Activated CD8-positive, alpha-beta T cell treated with anti-CD3 and anti-CD28 coated beads for 36 hours (primary cell): Measurements from ENCODE around the gene ARHGAP12. TPM values are rescaled to one million over a fixed set of nuclear protein-coding genes. Genes with fewer than 3 reads are reported as not detected.

ENCODE experiments used
- ATAC-seq: fragments of 200-7000 bp; cut with Tn5 transposase; one replicate; pipeline ENCODE4 v1.10.0; 2021; ENCODE audit warnings: mild to moderate bottlenecking, moderate library complexity
- CTCF ChIA-PET: fragments of 350-600 bp; sonication (Branson Sonifier 250); formaldehyde crosslinking; loops from one replicate; lab custom pipeline; 2021; ENCODE audit warnings: antibody characterized with exemption; lab: Charles Lee
- POLR2A ChIA-PET: fragments of 350-600 bp; sonication (Branson Sonifier 250); formaldehyde crosslinking; loops from one replicate; lab custom pipeline; 2021; ENCODE audit warnings: antibody characterized with exemption; lab: Charles Lee
- DNase-seq: peaks from one replicate; pipeline ENCODE4 v3.0.0-alpha.2; 2020
- H3K27ac Mint-ChIP-seq: one replicate; pipeline ENCODE4 v1.8.0; 2021; ENCODE audit warnings: mild to moderate bottlenecking, mixed read lengths
- H3K27me3 Mint-ChIP-seq: one replicate; pipeline ENCODE4 v1.8.0; 2021; ENCODE audit warnings: mixed read lengths
- H3K36me3 Mint-ChIP-seq: one replicate; pipeline ENCODE4 v1.8.0; 2021; ENCODE audit warnings: low read depth, mixed read lengths
- H3K4me1 Mint-ChIP-seq: one replicate; pipeline ENCODE4 v1.8.0; 2021; ENCODE audit warnings: low read depth, mixed read lengths
- H3K4me3 Mint-ChIP-seq: one replicate; pipeline ENCODE4 v1.8.0; 2021; ENCODE audit warnings: mild to moderate bottlenecking, moderate library complexity, mixed read lengths
- H3K9me3 Mint-ChIP-seq: one replicate; pipeline ENCODE4 v1.8.0; 2021; ENCODE audit warnings: mixed read lengths
- CTCF ChIP-seq: fragments of 200-600 bp; IDR thresholded peaks from one replicate; pipeline ENCODE4 v1.8.0; 2022; ENCODE audit warnings: antibody characterized with exemption, mild to moderate bottlenecking
- intact Hi-C: fragments of 100-400 bp; cut with micrococcal nuclease; formaldehyde crosslinking; loops from one replicate; pipeline ENCODE4 v1.10.0; 2022
- total RNA-seq, 2 experiments: library from RNA; stranded (reverse); gene quantifications; one replicate each; pipeline ENCODE4 v1.2.3, GENCODE V29; 2021

Gene ARHGAP12
- total RNA-seq, 2 experiments from 2014 or later: 4.0 to 4.3 TPM

DNA sequence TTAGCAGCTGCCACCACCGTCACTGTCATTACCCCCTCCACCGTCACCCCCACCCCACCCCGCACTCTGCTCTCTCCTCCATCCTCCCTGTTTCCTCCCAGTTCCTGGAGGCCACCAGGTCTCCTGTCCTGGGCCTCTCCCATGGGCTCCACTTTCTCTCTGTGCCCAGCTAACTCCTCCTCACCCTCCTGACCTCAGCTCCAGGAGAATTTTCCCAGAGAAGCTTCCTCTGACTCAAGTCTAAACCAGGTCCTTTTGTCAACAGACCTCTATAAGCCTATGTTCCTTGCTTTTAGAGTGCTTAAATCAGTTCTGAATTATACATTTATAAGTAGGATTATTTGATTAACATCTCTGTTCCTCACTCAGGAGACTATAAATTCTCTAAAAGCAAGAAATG, 150.0 kb downstream of the ARHGAP12 start:
- ChIA-PET CTCF (interaction anchor here (2.4 kb wide), 1 partner anchor 9 kb away, joined by 12 read pairs; no protein-coding TSS in a partner anchor), POLR2A (no interaction called here)
- intact Hi-C loops: no loop called here

GRCh38 chr10:31776159-31776558, 152.5 kb downstream of the ARHGAP12 start:
- DNase-seq: no peak
- no peaks in the 10 kb centered on the region for H3K27me3 Mint-ChIP-seq
- no peaks in the 10 kb centered on the region for H3K9me3 Mint-ChIP-seq
- no peak overlapping the region for H3K27ac Mint-ChIP-seq
- no peaks in the 10 kb centered on the region for H3K36me3 Mint-ChIP-seq
- ChIA-PET CTCF (no interaction called here), POLR2A (no interaction called here)
- no peak for TF ChIP-seq CTCF
- H3K4me3 Mint-ChIP-seq: no peak overlapping the region
- intact Hi-C loops: no loop called here
- no peak for ATAC-seq
- H3K4me1 Mint-ChIP-seq: no peaks in the 10 kb centered on the region

More for the DNA sequence above, 150.0 kb downstream of the ARHGAP12 start:
- no peak overlapping the region for H3K27ac Mint-ChIP-seq
- H3K4me3 Mint-ChIP-seq: no peak overlapping the region
- DNase-seq (no peak), ATAC-seq (no peak)
- no peaks in the 10 kb centered on the region for H3K36me3 Mint-ChIP-seq
- no peak for TF ChIP-seq CTCF
- H3K4me1 Mint-ChIP-seq: no peaks in the 10 kb centered on the region
- H3K27me3 Mint-ChIP-seq: no peaks in the 10 kb centered on the region
- H3K9me3 Mint-ChIP-seq: no peaks in the 10 kb centered on the region

- TF ChIP-seq CTCF: no peak
- CTCF ChIA-PET: no interaction called here
- no peak overlapping the region for H3K27ac Mint-ChIP-seq
- no peaks in the 10 kb centered on the region for H3K36me3 Mint-ChIP-seq
- no peaks in the 10 kb centered on the region for H3K27me3 Mint-ChIP-seq
- no peak for DNase-seq
- POLR2A ChIA-PET: interaction anchor here (0.7 kb wide), 1 partner anchor 108 kb away, joined by 3 read pairs; no protein-coding TSS in a partner anchor
- ATAC-seq: no peak
- no peaks in the 10 kb centered on the region for H3K9me3 Mint-ChIP-seq
- no peaks in the 10 kb centered on the region for H3K4me1 Mint-ChIP-seq
- intact Hi-C loops: no loop called here
- no peak overlapping the region for H3K4me3 Mint-ChIP-seq
Observed at GRCh38 chr10:31774928-31775650, 153.5 kb downstream of the ARHGAP12 start.

DNA sequence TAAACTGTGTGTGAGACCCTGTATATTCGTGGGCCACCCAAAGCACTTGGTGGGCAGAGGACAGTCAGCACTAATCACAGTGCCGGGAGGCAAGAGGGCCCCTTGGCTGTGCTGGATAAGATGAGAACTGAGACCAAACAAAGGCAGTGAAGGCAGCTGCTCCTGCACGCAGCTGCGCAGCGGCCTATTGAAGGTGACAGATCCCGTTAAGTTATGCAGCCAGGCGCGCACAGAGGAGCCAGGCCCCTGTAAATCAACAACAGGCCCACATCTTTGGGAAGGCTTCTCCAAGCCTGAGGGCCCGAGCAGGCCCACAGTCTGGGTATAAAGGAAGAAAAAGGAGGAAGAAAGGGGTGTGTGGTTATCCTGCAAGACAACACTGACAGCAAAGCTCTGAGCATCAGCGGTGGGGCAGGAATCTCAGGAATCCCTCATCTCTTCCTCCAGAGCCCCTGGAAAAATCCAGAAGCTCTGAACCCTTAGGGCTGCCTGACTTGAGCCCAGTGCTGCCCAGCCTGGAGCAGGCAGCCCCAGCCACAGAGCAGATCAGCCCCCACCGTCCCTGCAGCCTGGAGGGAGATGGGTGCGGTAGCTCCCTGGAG, 154.2 kb downstream of the ARHGAP12 start:
- ATAC-seq (no peak), DNase-seq (no peak)
- Mint-ChIP-seq H3K27ac (no peak overlapping the region), H3K36me3 (no peaks in the 10 kb centered on the region), H3K27me3 (no peaks in the 10 kb centered on the region), H3K4me3 (no peak overlapping the region), H3K4me1 (no peaks in the 10 kb centered on the region), H3K9me3 (no peaks in the 10 kb centered on the region)
- ChIA-PET POLR2A (no interaction called here), CTCF (no interaction called here)
- TF ChIP-seq CTCF: no peak
- intact Hi-C loops: no loop called here

- no peak overlapping the region for H3K4me3 Mint-ChIP-seq
- CTCF ChIA-PET: interaction anchor here (1.4 kb wide), 1 partner anchor 10 kb away, joined by 4 read pairs; no protein-coding TSS in a partner anchor
- POLR2A ChIA-PET: no interaction called here
Observed at GRCh38 chr10:31773749-31774298, 154.8 kb downstream of the ARHGAP12 start.

More at GRCh38 chr10:31773749-31774298, 154.8 kb downstream of the ARHGAP12 start:
- DNase-seq (no peak), ATAC-seq (no peak)
- no peaks in the 10 kb centered on the region for H3K36me3 Mint-ChIP-seq
- H3K9me3 Mint-ChIP-seq: no peaks in the 10 kb centered on the region
- no peaks in the 10 kb centered on the region for H3K4me1 Mint-ChIP-seq
- no peak overlapping the region for H3K27ac Mint-ChIP-seq
- intact Hi-C loops: no loop called here
- H3K27me3 Mint-ChIP-seq: no peaks in the 10 kb centered on the region
- no peak for TF ChIP-seq CTCF
